Activated naive CD8-positive, alpha-beta T cell (primary cell): ENCODE results near the gene SV2B.

Source experiments
- H3K27ac Mint-ChIP-seq: one replicate; pipeline ENCODE4 v1.8.0; 2021; ENCODE audit warnings: mixed read lengths
- H3K27me3 Mint-ChIP-seq: one replicate; pipeline ENCODE4 v1.8.0; 2021; ENCODE audit warnings: mixed read lengths
- H3K36me3 Mint-ChIP-seq: one replicate; pipeline ENCODE4 v1.8.0; 2021; ENCODE audit warnings: mixed read lengths
- H3K4me1 Mint-ChIP-seq: one replicate; pipeline ENCODE4 v1.8.0; 2021; ENCODE audit warnings: low read depth, mixed read lengths
- H3K4me3 Mint-ChIP-seq: one replicate; pipeline ENCODE4 v1.8.0; 2021; ENCODE audit warnings: mild to moderate bottlenecking, mixed read lengths
- H3K9me3 Mint-ChIP-seq: one replicate; pipeline ENCODE4 v1.8.0; 2021; ENCODE audit warnings: low read depth, mixed read lengths

SV2B gene

GRCh38 chr15:91118817-91119590, 18.9 kb downstream of the SV2B start:
- no peaks in the 10 kb centered on the region for H3K9me3 Mint-ChIP-seq
- H3K27ac Mint-ChIP-seq: no peak overlapping the region
- no peak overlapping the region for H3K4me3 Mint-ChIP-seq
- H3K27me3 Mint-ChIP-seq: peaks cover 24% of the 10 kb centered on the region
- no peaks in the 10 kb centered on the region for H3K36me3 Mint-ChIP-seq
- no peaks in the 10 kb centered on the region for H3K4me1 Mint-ChIP-seq

- no peaks in the 10 kb centered on the region for H3K4me1 Mint-ChIP-seq
- H3K36me3 Mint-ChIP-seq: no peaks in the 10 kb centered on the region
- no peak overlapping the region for H3K4me3 Mint-ChIP-seq
- H3K27ac Mint-ChIP-seq: no peak overlapping the region
- H3K27me3 Mint-ChIP-seq: peaks cover 26% of the 10 kb centered on the region
- no peaks in the 10 kb centered on the region for H3K9me3 Mint-ChIP-seq
Measured at GRCh38 chr15:91122296-91122695, 22.2 kb downstream of the SV2B start.

DNA sequence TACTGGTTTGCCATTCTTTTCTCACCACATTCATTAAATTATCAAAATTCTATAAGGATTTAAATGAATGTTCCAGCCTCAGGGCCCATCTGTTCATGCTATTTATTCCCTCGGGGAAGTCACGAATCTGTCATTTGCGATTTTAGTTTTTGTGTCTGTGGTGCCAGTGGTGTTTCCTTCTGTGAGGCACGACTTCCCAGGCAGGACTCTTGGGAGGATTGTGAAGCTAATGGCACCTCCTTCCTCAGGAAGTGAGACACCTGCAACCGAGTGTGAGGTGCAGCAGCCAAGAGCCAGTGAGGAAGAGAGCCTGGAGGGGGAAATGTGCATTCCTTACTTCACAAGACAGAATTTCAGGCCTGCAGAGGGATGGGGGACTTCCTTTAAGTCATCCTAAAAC, 24.1 kb downstream of the SV2B start:
- Mint-ChIP-seq H3K4me3 (no peak overlapping the region), H3K9me3 (no peaks in the 10 kb centered on the region), H3K27ac (no peak overlapping the region), H3K36me3 (no peaks in the 10 kb centered on the region), H3K27me3 (peaks cover 28% of the 10 kb centered on the region), H3K4me1 (no peaks in the 10 kb centered on the region)

DNA sequence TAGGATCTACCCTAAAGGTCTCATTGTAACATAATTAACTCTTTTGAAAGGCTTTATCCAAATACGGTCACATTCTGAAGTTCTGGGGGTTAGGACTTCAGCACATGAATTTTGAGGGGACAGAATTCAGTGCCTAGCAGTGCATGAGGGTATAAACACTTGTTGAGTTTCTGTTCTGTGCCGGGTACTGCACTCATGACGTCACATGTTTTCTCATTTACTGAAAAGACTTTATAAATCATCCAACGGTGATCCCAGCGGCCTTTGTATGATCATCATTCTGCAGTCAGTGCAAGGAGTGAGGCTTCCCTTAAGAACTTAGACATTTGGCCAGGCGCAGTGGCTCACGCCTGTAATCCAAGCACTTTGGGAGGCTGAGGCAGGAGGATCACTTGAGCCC, 25.1 kb downstream of the SV2B start:
- H3K27me3 Mint-ChIP-seq: peaks cover 24% of the 10 kb centered on the region
- no peak overlapping the region for H3K4me3 Mint-ChIP-seq
- H3K9me3 Mint-ChIP-seq: no peaks in the 10 kb centered on the region
- no peaks in the 10 kb centered on the region for H3K36me3 Mint-ChIP-seq
- no peaks in the 10 kb centered on the region for H3K4me1 Mint-ChIP-seq
- H3K27ac Mint-ChIP-seq: no peak overlapping the region

DNA sequence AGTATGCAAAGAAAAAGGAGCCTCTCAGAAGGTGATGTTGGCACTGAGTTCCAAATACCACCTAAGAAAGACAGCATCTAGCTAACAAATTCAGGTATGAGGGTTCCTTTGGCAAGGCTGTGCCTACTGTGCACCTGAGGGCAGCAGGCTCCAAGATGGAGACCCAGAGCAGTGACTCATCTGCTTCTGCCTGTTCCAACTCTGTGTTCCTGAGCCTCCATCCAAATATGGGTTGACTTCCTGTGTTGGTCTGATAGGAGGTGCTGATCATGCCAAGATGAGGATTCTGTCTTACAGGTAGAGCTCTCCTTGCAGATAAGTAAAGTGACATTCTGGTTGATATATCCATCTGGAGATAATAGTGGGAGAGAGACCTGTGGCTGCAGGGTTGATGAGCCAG, 26.0 kb downstream of the SV2B start:
- Mint-ChIP-seq H3K4me3 (no peak overlapping the region), H3K27me3 (peaks cover 24% of the 10 kb centered on the region), H3K27ac (no peak overlapping the region), H3K36me3 (no peaks in the 10 kb centered on the region), H3K4me1 (no peaks in the 10 kb centered on the region), H3K9me3 (no peaks in the 10 kb centered on the region)

DNA sequence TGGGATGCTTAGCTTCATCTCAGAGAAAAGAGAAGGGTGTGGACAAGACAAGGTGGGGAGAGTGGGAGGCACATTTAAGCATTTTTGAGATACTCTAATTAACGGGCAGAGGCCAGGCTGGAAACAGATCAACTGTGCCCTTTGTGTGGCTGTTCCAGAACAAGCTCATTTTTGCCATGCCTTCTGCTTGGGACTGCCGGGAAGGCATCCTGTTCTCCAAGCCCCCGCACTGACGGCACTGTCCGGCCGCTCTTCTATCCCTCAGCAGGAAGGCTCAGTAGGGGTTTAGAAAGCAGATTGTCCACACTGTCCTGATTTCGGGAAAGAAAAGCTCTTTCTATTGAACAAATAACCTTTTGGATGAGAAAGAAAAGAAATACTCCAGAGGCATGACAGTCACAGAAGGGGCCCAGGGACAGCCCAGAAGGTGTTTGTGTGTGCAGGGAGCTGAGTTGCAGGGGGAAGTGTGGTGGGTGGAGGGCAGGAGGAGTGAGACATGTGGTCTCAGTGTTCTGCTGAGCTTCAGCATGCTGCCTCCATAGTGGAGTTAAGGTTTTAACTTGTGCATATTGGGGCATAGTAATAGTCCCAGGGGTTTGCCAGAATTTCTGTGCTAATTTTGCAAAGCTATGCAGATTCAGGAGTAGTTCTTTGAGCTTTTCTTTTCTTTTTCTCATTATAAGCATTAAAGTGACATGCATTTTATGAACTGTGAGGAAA, 27.3 kb downstream of the SV2B start:
- H3K4me1 Mint-ChIP-seq: no peaks in the 10 kb centered on the region
- H3K4me3 Mint-ChIP-seq: no peak overlapping the region
- H3K9me3 Mint-ChIP-seq: no peaks in the 10 kb centered on the region

GRCh38 chr15:91128016-91128415, 28.0 kb downstream of the SV2B start:
- H3K4me3 Mint-ChIP-seq: no peak overlapping the region
- H3K9me3 Mint-ChIP-seq: no peaks in the 10 kb centered on the region
- H3K27me3 Mint-ChIP-seq: peaks cover 19% of the 10 kb centered on the region
- H3K36me3 Mint-ChIP-seq: no peaks in the 10 kb centered on the region
- H3K4me1 Mint-ChIP-seq: no peaks in the 10 kb centered on the region
- no peak overlapping the region for H3K27ac Mint-ChIP-seq

More for the DNA sequence above, 27.3 kb downstream of the SV2B start:
- Mint-ChIP-seq H3K36me3 (no peaks in the 10 kb centered on the region), H3K27me3 (peaks cover 22% of the 10 kb centered on the region), H3K27ac (no peak overlapping the region)

- H3K27me3 Mint-ChIP-seq: peaks cover 11% of the 10 kb centered on the region
- H3K27ac Mint-ChIP-seq: no peak overlapping the region
- no peak overlapping the region for H3K4me3 Mint-ChIP-seq
- H3K36me3 Mint-ChIP-seq: no peaks in the 10 kb centered on the region
- no peaks in the 10 kb centered on the region for H3K4me1 Mint-ChIP-seq
- H3K9me3 Mint-ChIP-seq: no peaks in the 10 kb centered on the region
Measured at GRCh38 chr15:91129436-91129835, 29.4 kb downstream of the SV2B start.

GRCh38 chr15:91132079-91132478, 32.0 kb downstream of the SV2B start:
- no peak overlapping the region for H3K27ac Mint-ChIP-seq
- H3K36me3 Mint-ChIP-seq: no peaks in the 10 kb centered on the region
- H3K4me1 Mint-ChIP-seq: no peaks in the 10 kb centered on the region

GRCh38 chr15:91133511-91133910, 33.5 kb downstream of the SV2B start:
- no peaks in the 10 kb centered on the region for H3K4me1 Mint-ChIP-seq
- H3K27me3 Mint-ChIP-seq: peaks cover 10% of the 10 kb centered on the region
- no peak overlapping the region for H3K4me3 Mint-ChIP-seq
- no peaks in the 10 kb centered on the region for H3K36me3 Mint-ChIP-seq
- no peak overlapping the region for H3K27ac Mint-ChIP-seq
- peaks cover 4% of the 10 kb centered on the region for H3K9me3 Mint-ChIP-seq

More at GRCh38 chr15:91132079-91132478, 32.0 kb downstream of the SV2B start:
- no peaks in the 10 kb centered on the region for H3K9me3 Mint-ChIP-seq
- H3K27me3 Mint-ChIP-seq: peaks cover 8% of the 10 kb centered on the region
- H3K4me3 Mint-ChIP-seq: no peak overlapping the region

DNA sequence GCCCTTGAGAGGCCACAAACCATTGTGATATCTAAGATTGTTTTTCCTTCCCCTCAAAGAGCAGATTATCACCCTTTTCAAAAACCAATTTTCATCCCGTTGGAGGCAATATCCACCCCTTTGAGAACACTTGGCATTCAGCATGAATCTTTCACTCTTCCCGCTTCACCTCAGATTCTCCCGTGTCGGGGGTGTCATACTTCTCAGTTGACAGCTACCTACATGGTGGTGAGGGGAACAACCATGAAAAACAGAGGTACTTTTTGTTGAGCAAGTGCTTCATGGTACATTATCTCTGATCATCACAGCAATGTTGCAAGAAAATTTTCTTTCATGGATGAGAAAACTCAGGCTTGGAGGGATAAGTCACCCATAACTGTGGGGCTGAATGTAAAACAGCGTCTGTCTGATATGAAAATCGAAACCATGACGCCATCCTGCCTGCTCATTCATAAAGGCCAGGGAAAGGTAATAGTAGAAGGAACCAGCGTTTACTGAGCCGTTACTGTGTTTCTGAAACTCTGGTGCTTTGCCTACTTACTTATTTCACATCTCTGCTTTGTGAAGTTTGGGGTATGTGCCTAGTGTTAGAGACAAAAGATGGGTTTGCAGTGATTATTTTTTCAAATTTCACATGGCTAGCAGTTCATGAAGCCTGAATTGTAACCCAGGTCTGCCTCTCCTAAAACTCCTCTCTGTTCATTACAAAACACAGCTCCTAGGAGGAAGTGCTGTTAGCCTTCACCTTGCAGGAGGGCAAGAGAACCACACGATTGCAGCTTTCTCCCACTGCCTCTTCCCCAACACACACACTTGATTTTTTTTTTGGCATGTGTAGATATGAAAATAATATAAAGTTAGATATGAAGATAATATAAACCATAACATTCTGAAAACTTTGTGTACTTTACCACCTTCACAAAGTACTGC, 35.4 kb downstream of the SV2B start:
- H3K36me3 Mint-ChIP-seq: no peaks in the 10 kb centered on the region
- no peaks in the 10 kb centered on the region for H3K4me1 Mint-ChIP-seq
- H3K27ac Mint-ChIP-seq: no peak overlapping the region
- H3K27me3 Mint-ChIP-seq: peaks cover 11% of the 10 kb centered on the region
- no peak overlapping the region for H3K4me3 Mint-ChIP-seq
- H3K9me3 Mint-ChIP-seq: peaks cover 4% of the 10 kb centered on the region

DNA sequence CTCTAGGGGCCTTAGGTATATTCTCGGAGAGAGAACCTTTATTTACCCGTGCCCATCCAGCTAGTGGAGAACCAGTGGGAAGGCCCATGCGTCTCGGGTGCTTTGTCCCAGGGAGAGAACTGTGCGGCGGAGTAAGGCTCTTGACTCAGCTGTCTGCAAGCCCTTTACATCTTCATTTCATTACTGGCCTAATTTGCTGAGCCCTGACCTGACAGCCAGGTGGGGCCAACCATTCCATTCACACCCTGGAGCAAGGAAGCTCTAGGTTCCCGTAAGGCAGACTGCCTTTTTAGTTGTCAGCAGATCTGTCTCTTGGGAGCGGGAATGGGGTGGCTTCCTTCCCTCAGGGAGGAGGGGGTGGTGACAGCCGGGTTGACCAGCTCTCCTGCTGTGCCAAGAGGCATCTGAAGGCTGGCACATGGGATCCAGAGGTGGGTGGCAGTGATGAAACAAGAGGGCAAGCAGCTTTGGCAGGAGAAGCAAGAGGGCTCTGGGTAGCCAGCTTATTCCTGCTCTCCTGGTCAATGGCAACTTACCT, 36.4 kb downstream of the SV2B start:
- Mint-ChIP-seq H3K27me3 (peaks cover 11% of the 10 kb centered on the region), H3K4me1 (no peaks in the 10 kb centered on the region), H3K9me3 (peaks cover 4% of the 10 kb centered on the region), H3K4me3 (no peak overlapping the region), H3K36me3 (no peaks in the 10 kb centered on the region), H3K27ac (no peak overlapping the region)

- Mint-ChIP-seq H3K9me3 (peaks cover 4% of the 10 kb centered on the region), H3K36me3 (no peaks in the 10 kb centered on the region), H3K27ac (no peak overlapping the region), H3K4me1 (no peaks in the 10 kb centered on the region), H3K4me3 (no peak overlapping the region), H3K27me3 (peaks cover 16% of the 10 kb centered on the region)
Measured at GRCh38 chr15:91140601-91141000, 40.5 kb downstream of the SV2B start.

DNA sequence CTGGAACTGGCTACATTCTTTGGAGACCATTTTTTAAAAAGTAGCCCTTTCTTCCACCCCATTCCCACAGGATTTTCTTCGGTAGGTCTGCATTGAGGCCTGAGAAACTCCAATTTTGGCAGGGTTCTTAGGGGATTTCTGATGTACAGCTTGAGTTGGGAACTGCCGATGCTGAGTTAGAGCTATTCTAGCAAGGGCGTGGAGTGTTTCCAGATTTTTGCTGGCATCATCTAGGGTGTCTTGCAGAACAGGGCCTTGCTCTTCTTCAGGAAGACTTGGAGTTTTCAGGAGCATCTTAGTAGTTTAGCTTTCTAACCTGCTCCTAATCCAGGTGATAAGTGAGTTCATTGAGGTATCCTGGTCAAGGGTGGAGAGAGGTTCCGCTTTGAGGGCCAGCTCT, 41.0 kb downstream of the SV2B start:
- H3K27me3 Mint-ChIP-seq: peaks cover 14% of the 10 kb centered on the region
- no peaks in the 10 kb centered on the region for H3K4me1 Mint-ChIP-seq
- H3K9me3 Mint-ChIP-seq: peaks cover 4% of the 10 kb centered on the region
- no peaks in the 10 kb centered on the region for H3K36me3 Mint-ChIP-seq
- H3K27ac Mint-ChIP-seq: no peak overlapping the region
- no peak overlapping the region for H3K4me3 Mint-ChIP-seq
